HCT116 (cell line): ENCODE results near the gene SCARF1. TPM values are rescaled to one million over a fixed set of nuclear protein-coding genes. Genes with fewer than 3 reads are reported as not detected.

ENCODE experiments used
- ATAC-seq: fragments of 200-7000 bp; cut with Tn5 transposase; 2 replicates; pipeline ENCODE4 v1.9.1; 2020; ENCODE audit warnings: mild to moderate bottlenecking, moderate library complexity
- BruUV-seq: library from RNA; stranded (reverse); fragments of 400-500 nt; replicated peaks from 2 replicates; lab custom pipeline; 2021; lab: Mats Ljungman, UMichigan
- CTCF ChIA-PET: fragments of 300-600 bp; sonication (Branson Sonifier 250); formaldehyde crosslinking; loops from one replicate; lab custom pipeline; 2021; ENCODE audit warnings: antibody characterized with exemption; lab: Charles Lee
- POLR2A ChIA-PET: fragments of 300-600, 350-600 bp; sonication (Branson Sonifier 250); formaldehyde crosslinking; loops from one replicate; lab custom pipeline; 2021; ENCODE audit warnings: antibody characterized with exemption; lab: Charles Lee
- RAD21 ChIA-PET, 2 experiments: fragments of 300-600 bp; sonication (Branson Sonifier 250); formaldehyde crosslinking; loops; one replicate each; lab custom pipeline; 2023; ENCODE audit warnings: low total read pairs in 2 of 2; ENCODE audit not compliant: uncharacterized antibody in 2 of 2, unreplicated experiment in 2 of 2, low non-redundant PET in 1 of 2; lab: Charles Lee
- DNase-seq: peaks from one replicate; pipeline ENCODE4 v3.0.0-alpha.2; 2010; ENCODE audit warnings: low read depth, low spot score
- H2AFZ ChIP-seq: fragments of 200-600 bp; shearing (Covaris generic), sonication (generic); 2 replicates; pipeline ENCODE4 v1.6.1; 2017; ENCODE audit warnings: low read depth, mixed run types, mixed read lengths, antibody characterized with exemption, low read length; ENCODE audit not compliant: poor library complexity, severe bottlenecking
- H3K27ac ChIP-seq: 2 replicates; pipeline ENCODE4 v1.5.1; 2012; ENCODE audit warnings: low read depth, low read length
- H3K27me3 ChIP-seq: fragments of 200-600 bp; sonication (generic); 2 replicates; pipeline ENCODE4 v1.6.1; 2016; ENCODE audit warnings: mixed run types, low read length, mixed read lengths; ENCODE audit not compliant: insufficient read depth
- H3K36me3 ChIP-seq, 2 experiments: fragments of 200-500 bp in 1 of 2; fragments of 200-600 bp in 1 of 2; sonication (Bioruptor generic) in 1 of 2; sonication (generic) in 1 of 2; 2 replicates each; pipeline versions ENCODE4 v1.5.1 to v1.6.1; 2014 to 2016; ENCODE audit warnings: low read length in 2 of 2, inconsistent platforms in 1 of 2, mixed read lengths in 1 of 2, mixed run types in 1 of 2; ENCODE audit not compliant: insufficient read depth in 2 of 2, control insufficient read depth in 1 of 2
- H3K4me1 ChIP-seq, 2 experiments: fragments of 200-600 bp in 1 of 2; sonication (generic) in 1 of 2; 2 replicates each; pipeline versions ENCODE4 v1.5.1 to v1.6.1; 2012 to 2017; ENCODE audit warnings: low read length in 2 of 2, inconsistent platforms in 1 of 2, mild to moderate bottlenecking in 1 of 2, mixed read lengths in 1 of 2, mixed run types in 1 of 2, moderate library complexity in 1 of 2; ENCODE audit not compliant: insufficient read depth in 2 of 2, control insufficient read depth in 1 of 2
- H3K4me2 ChIP-seq: fragments of 200-600 bp; sonication (generic); 2 replicates; pipeline ENCODE4 v1.6.1; 2017; ENCODE audit warnings: mixed run types, low read length, mixed read lengths
- H3K4me3 ChIP-seq, 2 experiments: fragments of 200-600 bp in 1 of 2; sonication (generic) in 1 of 2; replicated peaks in 1 of 2; 2 replicates each; pipeline ENCODE4 v1.5.1; 2011 to 2016; ENCODE audit warnings: low read length in 2 of 2, control low read depth in 1 of 2, low read depth in 1 of 2, mild to moderate bottlenecking in 1 of 2, mixed read lengths in 1 of 2, mixed run types in 1 of 2
- H3K79me2 ChIP-seq: fragments of 200-600 bp; sonication (generic); 2 replicates; pipeline ENCODE4 v1.6.1; 2017; ENCODE audit warnings: mild to moderate bottlenecking, mixed run types, low read length, moderate library complexity, mixed read lengths; ENCODE audit not compliant: insufficient read depth
- H3K9ac ChIP-seq: fragments of 200-600 bp; sonication (generic); 2 replicates; pipeline ENCODE4 v1.6.1; 2016; ENCODE audit warnings: low read length, mixed read lengths
- H3K9me2 ChIP-seq: fragments of 200-600 bp; sonication (generic), shearing (Covaris generic); 2 replicates; pipeline ENCODE4 v1.6.1; 2017; ENCODE audit warnings: mixed run types, mild to moderate bottlenecking, moderate library complexity; ENCODE audit not compliant: insufficient read depth
- H3K9me3 ChIP-seq, 2 experiments: fragments of 200-500 bp in 1 of 2; fragments of 200-600 bp in 1 of 2; sonication (Bioruptor generic) in 1 of 2; sonication (generic) in 1 of 2; 2 replicates each; pipeline ENCODE4 v1.6.1; 2014 to 2017; ENCODE audit warnings: low read length in 2 of 2, mixed read lengths in 2 of 2, inconsistent platforms in 1 of 2, low read depth in 1 of 2, mild to moderate bottlenecking in 1 of 2, mixed run types in 1 of 2, moderate library complexity in 1 of 2; ENCODE audit not compliant: control insufficient read depth in 1 of 2, insufficient read depth in 1 of 2
- H4K20me1 ChIP-seq: fragments of 200-600 bp; sonication (generic), shearing (Covaris generic); 2 replicates; pipeline ENCODE4 v1.6.1; 2017; ENCODE audit warnings: mixed run types, mild to moderate bottlenecking, moderate library complexity; ENCODE audit not compliant: insufficient read depth
- CEBPB ChIP-seq: IDR thresholded peaks from 2 replicates; pipeline ENCODE4 v1.6.1; 2012; ENCODE audit warnings: low read depth
- EGR1 ChIP-seq: IDR thresholded peaks from 2 replicates; pipeline ENCODE4 v1.6.1; 2012; ENCODE audit warnings: low read depth
- EZH2phosphoT487 ChIP-seq: fragments of 200-600 bp; IDR thresholded peaks from 2 replicates; pipeline ENCODE4 v1.6.1; 2018; ENCODE audit warnings: antibody characterized with exemption, borderline replicate concordance
- JUND ChIP-seq: IDR thresholded peaks from 2 replicates; pipeline ENCODE4 v1.6.1; 2012
- POLR2A ChIP-seq: IDR thresholded peaks from 2 replicates; pipeline ENCODE4 v1.7.0; 2011; ENCODE audit warnings: borderline replicate concordance; ENCODE audit not compliant: insufficient read depth, insufficient read length; ENCODE audit errors: extremely low read depth
- POLR2AphosphoS5 ChIP-seq: IDR thresholded peaks from 2 replicates; pipeline ENCODE4 v1.6.1; 2011; ENCODE audit warnings: mild to moderate bottlenecking, low read depth, low read length, moderate library complexity
- RAD21 ChIP-seq: IDR thresholded peaks from 2 replicates; pipeline ENCODE4 v1.6.1; 2012; ENCODE audit warnings: low read depth, mild to moderate bottlenecking
- REST ChIP-seq: IDR thresholded peaks from 2 replicates; pipeline ENCODE4 v1.6.1; 2012; ENCODE audit warnings: low read depth
- SIN3A ChIP-seq: IDR thresholded peaks from 2 replicates; pipeline ENCODE4 v1.6.1; 2012; ENCODE audit warnings: low read depth
- SP1 ChIP-seq: IDR thresholded peaks from 2 replicates; pipeline ENCODE4 v1.6.1; 2012; ENCODE audit warnings: low read depth
- TCF7L2 ChIP-seq: IDR thresholded peaks from 2 replicates; pipeline ENCODE4 v1.7.0; 2011; ENCODE audit warnings: borderline replicate concordance, inconsistent platforms; ENCODE audit not compliant: insufficient read depth, insufficient read length; ENCODE audit errors: extremely low read depth
- ZFX ChIP-seq: fragments of 450-650 bp; IDR thresholded peaks from 2 replicates; pipeline ENCODE4 v1.6.1; 2017
- ZNF274 ChIP-seq: fragments of 200-500 bp; sonication (Bioruptor generic); IDR thresholded peaks from 2 replicates; pipeline ENCODE4 v1.6.1; 2014; ENCODE audit warnings: mild to moderate bottlenecking, low read depth, low read length, inconsistent platforms
- intact Hi-C: fragments of 100-400 bp; cut with micrococcal nuclease; formaldehyde crosslinking; loops from 2 replicates; pipeline ENCODE4 v1.10.0; 2022
- total RNA-seq: library from RNA; stranded (reverse); gene quantifications from one replicate; pipeline ENCODE4 v1.2.1, GENCODE V29; 2021; ENCODE audit not compliant: unreplicated experiment

The SCARF1 gene
- total RNA-seq, 1 experiment from 2014 or later, result 2.2 TPM

- ChIA-PET RAD21 (interaction anchor here in 1 of 2 experiments (0.6 kb wide), 1 partner anchor 132 kb away, joined by 6 read pairs; no protein-coding TSS in a partner anchor), POLR2A (no interaction called here), CTCF (interaction anchor here (1.4 to 4.2 kb wide), 3 partner anchors 16 to 73 kb away, joined by 3 to 70 read pairs (median 5); partner anchors contain the start of gene SLC43A2)
- intact Hi-C loops, result loop anchor here (5.0 kb wide), 1 partner anchor 389 kb away; no protein-coding TSS in a partner anchor
- Histone ChIP-seq H3K79me2 (no peaks in the 10 kb centered on the region), H3K9ac (no peak overlapping the region), H3K4me3 (no peak overlapping the region), H3K9me2 (no peaks in the 10 kb centered on the region), H3K9me3 (no peaks in the 10 kb centered on the region), H4K20me1 (no peaks in the 10 kb centered on the region), H3K4me2 (no peak overlapping the region), H3K27me3 (no peaks in the 10 kb centered on the region), H3K4me1 (peaks cover 30 to 60% of the 10 kb centered on the region in 2 experiments), H3K27ac (no peak overlapping the region), H3K36me3 (peaks cover 7% of the 10 kb centered on the region in 2 experiments; a peak in 3 of 4 replicates), H2AFZ (no peak overlapping the region)
- DNase-seq (no peak), ATAC-seq (no peak)
- TF ChIP-seq POLR2AphosphoS5, result no peak
- TF ChIP-seq ZFX, result no peak
- no peak for TF ChIP-seq TCF7L2
- TSS peak; percentile 19 for BruUV-seq
Measured at GRCh38 chr17:1646199-1646875, 805 bp upstream of the SCARF1 start.

DNA sequence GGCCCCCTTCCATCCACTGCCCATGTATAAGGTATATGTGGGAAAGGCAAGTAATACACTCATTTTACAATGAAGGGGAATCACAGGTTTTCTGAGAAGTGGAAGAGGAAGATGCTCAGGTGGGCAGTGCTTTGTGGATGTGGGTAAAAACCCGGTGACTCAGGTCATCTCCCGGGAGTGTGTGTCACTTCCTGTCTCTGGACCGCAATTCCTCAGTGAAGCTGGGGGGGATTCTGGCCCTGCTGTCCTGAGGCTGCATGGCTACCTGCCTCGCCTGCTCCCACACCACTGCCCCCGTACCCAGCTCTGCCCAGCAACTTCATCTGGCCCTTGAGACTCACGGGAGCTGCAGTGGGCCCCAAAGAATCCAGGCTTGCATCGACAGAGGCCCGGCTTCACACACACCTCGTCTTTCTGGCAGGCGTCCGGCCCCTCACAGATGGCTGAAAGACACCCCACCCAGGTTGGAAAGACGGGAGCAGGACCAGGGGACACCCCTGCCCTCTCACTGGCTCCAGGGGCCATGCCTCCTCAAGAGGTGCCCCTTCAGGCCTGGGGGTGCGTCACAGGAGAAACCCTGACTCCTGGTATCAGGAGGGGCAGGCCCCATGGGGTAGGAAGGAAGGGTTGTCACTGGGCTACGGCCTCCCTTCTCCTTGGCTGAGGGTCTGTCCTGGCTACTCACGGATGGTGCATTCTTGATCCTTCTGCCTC, 882 bp downstream of the SCARF1 start:
- no peak for ATAC-seq
- ChIA-PET POLR2A (no interaction called here), RAD21 (no interaction called here), CTCF (no interaction called here)
- no TSS peak for BruUV-seq
- H2AFZ ChIP-seq, result no peak overlapping the region
- DNase-seq, result no peak
- H4K20me1 ChIP-seq, result no peaks in the 10 kb centered on the region
- H3K9ac ChIP-seq, result peak overlapping the region; percentile 65; the same call in 1 of the 2 replicates
- H3K4me3 ChIP-seq, result peak overlapping the region in 1 of 2 experiments; percentile 61; a peak in 1 of 4 replicates
- H3K4me2 ChIP-seq, result peak overlapping the region; percentile 93
- H3K27me3 ChIP-seq, result no peaks in the 10 kb centered on the region
- H3K4me1 ChIP-seq, result peaks cover 22 to 47% of the 10 kb centered on the region in 2 experiments
- intact Hi-C loops, result loop anchor here (5.0 kb wide), 1 partner anchor 387 kb away; no protein-coding TSS in a partner anchor
- no peaks in the 10 kb centered on the region for H3K79me2 ChIP-seq
- no peaks in the 10 kb centered on the region for H3K36me3 ChIP-seq
- no peaks in the 10 kb centered on the region for H3K9me2 ChIP-seq
- no peak overlapping the region for H3K27ac ChIP-seq
- H3K9me3 ChIP-seq, result no peaks in the 10 kb centered on the region
- no peak for TF ChIP-seq SP1
- no peak for TF ChIP-seq ZNF274
- TF ChIP-seq EGR1, result no peak
- TF ChIP-seq SIN3A, result no peak
- no peak for TF ChIP-seq EZH2phosphoT487
- no peak for TF ChIP-seq CEBPB
- TF ChIP-seq REST, result no peak
- no peak for TF ChIP-seq POLR2A
- TF ChIP-seq JUND, result no peak
- no peak for TF ChIP-seq ZFX
- TF ChIP-seq RAD21, result no peak
